HCT116 (cell line): ENCODE data around the gene ZNF496.

ENCODE experiments used
- EZH2 ChIP-seq: fragments of 200-600 bp; sonication (generic); IDR thresholded peaks from 2 replicates; pipeline ENCODE4 v1.6.1; 2017; ENCODE audit warnings: antibody characterized with exemption, mixed run types
- EZH2phosphoT487 ChIP-seq: fragments of 200-600 bp; IDR thresholded peaks from 2 replicates; pipeline ENCODE4 v1.6.1; 2018; ENCODE audit warnings: antibody characterized with exemption, borderline replicate concordance
- TCF7L2 ChIP-seq: IDR thresholded peaks from 2 replicates; pipeline ENCODE4 v1.7.0; 2011; ENCODE audit warnings: borderline replicate concordance, inconsistent platforms; ENCODE audit not compliant: insufficient read depth, insufficient read length; ENCODE audit errors: extremely low read depth
- ZFX ChIP-seq: fragments of 450-650 bp; IDR thresholded peaks from 2 replicates; pipeline ENCODE4 v1.6.1; 2017
- TF ChIP-seq, protein P1 (sequence below), 3 experiments: fragments of 200-600 bp in 1 of 3; sonication (generic) in 1 of 3; IDR thresholded peaks in 2 of 3; conservative IDR thresholded peaks in 1 of 3; 2 replicates each; pipeline ENCODE4 v1.5.1; 2012 to 2017; ENCODE audit warnings: low read depth in 2 of 3, low read length in 2 of 3, antibody characterized with exemption in 1 of 3, borderline replicate concordance in 1 of 3, control low read depth in 1 of 3, mild to moderate bottlenecking in 1 of 3, mixed read lengths in 1 of 3, mixed run types in 1 of 3, moderate library complexity in 1 of 3; ENCODE audit not compliant: insufficient read depth in 1 of 3
- TF ChIP-seq, protein P2 (sequence below): IDR thresholded peaks from 2 replicates; pipeline ENCODE4 v1.6.1; 2012; ENCODE audit warnings: low read depth
- TF ChIP-seq, protein P3 (sequence below): IDR thresholded peaks from 2 replicates; pipeline ENCODE4 v1.6.1; 2012

DNA sequence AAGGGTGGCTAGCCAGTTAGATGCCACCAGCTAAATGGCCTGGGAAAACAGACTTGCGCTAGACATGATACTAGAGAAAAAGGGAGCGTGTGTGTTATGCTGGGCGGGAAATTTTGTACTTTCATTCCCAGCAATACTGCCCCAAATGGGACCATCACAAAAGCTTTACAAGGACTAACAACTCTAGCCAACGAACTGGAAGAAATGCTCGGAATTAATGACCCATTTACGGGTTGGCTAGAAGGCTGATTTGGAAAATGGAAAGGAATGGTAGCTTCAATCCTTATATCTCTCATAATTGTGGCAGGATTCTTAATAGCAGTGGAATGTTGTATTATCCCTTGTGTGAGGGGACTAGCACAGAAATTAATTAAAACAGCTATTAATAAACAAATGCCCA, 27.9 kb upstream of the ZNF496 start:
- TF ChIP-seq, protein P1, sequence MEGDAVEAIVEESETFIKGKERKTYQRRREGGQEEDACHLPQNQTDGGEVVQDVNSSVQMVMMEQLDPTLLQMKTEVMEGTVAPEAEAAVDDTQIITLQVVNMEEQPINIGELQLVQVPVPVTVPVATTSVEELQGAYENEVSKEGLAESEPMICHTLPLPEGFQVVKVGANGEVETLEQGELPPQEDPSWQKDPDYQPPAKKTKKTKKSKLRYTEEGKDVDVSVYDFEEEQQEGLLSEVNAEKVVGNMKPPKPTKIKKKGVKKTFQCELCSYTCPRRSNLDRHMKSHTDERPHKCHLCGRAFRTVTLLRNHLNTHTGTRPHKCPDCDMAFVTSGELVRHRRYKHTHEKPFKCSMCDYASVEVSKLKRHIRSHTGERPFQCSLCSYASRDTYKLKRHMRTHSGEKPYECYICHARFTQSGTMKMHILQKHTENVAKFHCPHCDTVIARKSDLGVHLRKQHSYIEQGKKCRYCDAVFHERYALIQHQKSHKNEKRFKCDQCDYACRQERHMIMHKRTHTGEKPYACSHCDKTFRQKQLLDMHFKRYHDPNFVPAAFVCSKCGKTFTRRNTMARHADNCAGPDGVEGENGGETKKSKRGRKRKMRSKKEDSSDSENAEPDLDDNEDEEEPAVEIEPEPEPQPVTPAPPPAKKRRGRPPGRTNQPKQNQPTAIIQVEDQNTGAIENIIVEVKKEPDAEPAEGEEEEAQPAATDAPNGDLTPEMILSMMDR (IDR thresholded peaks at IDR 0.05 in 2 of 3, conservative IDR thresholded peaks at IDR 0.05 in 1 of 3; ENCODE audit: borderline replicate concordance in 1 of 3, insufficient read depth in 1 of 3, low read depth in 2 of 3, low read length in 2 of 3) = no peak
- TF ChIP-seq, protein P2, sequence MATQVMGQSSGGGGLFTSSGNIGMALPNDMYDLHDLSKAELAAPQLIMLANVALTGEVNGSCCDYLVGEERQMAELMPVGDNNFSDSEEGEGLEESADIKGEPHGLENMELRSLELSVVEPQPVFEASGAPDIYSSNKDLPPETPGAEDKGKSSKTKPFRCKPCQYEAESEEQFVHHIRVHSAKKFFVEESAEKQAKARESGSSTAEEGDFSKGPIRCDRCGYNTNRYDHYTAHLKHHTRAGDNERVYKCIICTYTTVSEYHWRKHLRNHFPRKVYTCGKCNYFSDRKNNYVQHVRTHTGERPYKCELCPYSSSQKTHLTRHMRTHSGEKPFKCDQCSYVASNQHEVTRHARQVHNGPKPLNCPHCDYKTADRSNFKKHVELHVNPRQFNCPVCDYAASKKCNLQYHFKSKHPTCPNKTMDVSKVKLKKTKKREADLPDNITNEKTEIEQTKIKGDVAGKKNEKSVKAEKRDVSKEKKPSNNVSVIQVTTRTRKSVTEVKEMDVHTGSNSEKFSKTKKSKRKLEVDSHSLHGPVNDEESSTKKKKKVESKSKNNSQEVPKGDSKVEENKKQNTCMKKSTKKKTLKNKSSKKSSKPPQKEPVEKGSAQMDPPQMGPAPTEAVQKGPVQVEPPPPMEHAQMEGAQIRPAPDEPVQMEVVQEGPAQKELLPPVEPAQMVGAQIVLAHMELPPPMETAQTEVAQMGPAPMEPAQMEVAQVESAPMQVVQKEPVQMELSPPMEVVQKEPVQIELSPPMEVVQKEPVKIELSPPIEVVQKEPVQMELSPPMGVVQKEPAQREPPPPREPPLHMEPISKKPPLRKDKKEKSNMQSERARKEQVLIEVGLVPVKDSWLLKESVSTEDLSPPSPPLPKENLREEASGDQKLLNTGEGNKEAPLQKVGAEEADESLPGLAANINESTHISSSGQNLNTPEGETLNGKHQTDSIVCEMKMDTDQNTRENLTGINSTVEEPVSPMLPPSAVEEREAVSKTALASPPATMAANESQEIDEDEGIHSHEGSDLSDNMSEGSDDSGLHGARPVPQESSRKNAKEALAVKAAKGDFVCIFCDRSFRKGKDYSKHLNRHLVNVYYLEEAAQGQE = no peak
- no peak for TF ChIP-seq EZH2
- TF ChIP-seq TCF7L2 = no peak
- no peak for TF ChIP-seq ZFX
- TF ChIP-seq EZH2phosphoT487 = no peak
- TF ChIP-seq, protein P3, sequence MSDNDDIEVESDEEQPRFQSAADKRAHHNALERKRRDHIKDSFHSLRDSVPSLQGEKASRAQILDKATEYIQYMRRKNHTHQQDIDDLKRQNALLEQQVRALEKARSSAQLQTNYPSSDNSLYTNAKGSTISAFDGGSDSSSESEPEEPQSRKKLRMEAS = no peak
